GM20000 (cell line): ENCODE measurements around the gene KCNAB1.

Experiments
- DNase-seq: peaks from one replicate; pipeline ENCODE4 v3.0.0; 2012; ENCODE audit warnings: low spot score
- TF ChIP-seq, protein P1 (sequence below): IDR thresholded peaks from 2 replicates; pipeline ENCODE4 v1.5.1; 2012; ENCODE audit warnings: mild to moderate bottlenecking, control low read depth; ENCODE audit errors: extremely low read depth, missing control alignments

The KCNAB1 gene

DNA sequence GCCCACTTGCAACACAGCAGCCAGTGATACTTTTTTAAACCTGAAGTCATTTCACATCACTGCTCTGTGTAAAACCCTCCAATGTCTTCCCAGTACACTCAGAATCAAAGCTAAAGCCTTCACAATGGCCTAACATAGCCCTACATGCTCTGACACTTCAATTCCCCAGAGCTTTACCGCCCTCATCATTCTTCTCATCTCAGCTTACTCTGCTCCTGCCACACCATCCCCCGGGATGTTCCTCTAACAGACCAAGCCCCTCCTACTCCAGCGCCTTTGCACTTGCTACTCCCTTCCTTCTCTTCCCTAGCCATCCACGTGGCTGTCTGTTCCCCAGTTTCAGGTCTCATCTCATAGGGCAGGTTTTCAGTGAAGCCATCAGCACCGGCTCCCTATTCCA, 240.6 kb downstream of the KCNAB1 start:
- DNase-seq: no peak
- TF ChIP-seq, protein P1, sequence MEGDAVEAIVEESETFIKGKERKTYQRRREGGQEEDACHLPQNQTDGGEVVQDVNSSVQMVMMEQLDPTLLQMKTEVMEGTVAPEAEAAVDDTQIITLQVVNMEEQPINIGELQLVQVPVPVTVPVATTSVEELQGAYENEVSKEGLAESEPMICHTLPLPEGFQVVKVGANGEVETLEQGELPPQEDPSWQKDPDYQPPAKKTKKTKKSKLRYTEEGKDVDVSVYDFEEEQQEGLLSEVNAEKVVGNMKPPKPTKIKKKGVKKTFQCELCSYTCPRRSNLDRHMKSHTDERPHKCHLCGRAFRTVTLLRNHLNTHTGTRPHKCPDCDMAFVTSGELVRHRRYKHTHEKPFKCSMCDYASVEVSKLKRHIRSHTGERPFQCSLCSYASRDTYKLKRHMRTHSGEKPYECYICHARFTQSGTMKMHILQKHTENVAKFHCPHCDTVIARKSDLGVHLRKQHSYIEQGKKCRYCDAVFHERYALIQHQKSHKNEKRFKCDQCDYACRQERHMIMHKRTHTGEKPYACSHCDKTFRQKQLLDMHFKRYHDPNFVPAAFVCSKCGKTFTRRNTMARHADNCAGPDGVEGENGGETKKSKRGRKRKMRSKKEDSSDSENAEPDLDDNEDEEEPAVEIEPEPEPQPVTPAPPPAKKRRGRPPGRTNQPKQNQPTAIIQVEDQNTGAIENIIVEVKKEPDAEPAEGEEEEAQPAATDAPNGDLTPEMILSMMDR: no peak

DNA sequence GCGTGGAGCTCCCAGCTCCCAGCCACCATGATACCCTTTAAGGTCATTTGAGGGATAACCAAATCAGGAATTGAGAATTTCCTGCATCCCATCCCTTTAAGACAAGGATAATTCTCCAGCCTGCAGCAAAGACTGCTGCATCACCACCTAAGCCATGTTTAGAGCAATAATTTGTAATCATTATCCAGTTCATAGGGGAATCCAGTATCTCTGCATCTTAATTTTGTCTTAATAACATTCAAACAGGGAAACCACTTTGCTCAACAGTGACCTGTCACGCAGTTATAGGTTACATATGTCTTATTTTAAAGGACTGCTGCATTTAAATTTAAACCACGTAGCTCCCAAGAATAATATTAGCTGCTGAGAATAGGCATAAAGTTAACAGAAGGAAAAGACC, 246.2 kb downstream of the KCNAB1 start:
- TF ChIP-seq, protein P1: no peak
- no peak for DNase-seq

DNA sequence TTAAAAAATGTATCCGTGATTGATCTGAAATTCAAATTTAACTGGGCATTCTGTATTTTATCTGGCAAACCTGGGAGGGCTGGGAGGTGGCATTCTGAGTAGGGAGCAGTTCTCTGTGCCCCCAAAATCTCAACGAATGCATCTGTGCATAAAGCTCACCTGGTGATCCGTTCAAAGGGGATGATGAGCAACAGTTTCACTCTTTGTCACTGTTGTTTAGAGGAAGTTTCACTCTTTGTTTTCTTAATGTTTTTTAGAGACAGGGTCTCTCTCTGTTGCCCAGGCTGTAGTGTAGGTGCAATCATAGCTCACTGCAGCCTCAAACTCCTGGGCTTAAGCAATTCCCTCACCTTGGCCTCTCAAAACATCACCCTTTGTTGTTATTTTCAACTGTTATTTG, 247.8 kb downstream of the KCNAB1 start:
- peak; percentile 20 for DNase-seq
- TF ChIP-seq, protein P1: no peak

DNA sequence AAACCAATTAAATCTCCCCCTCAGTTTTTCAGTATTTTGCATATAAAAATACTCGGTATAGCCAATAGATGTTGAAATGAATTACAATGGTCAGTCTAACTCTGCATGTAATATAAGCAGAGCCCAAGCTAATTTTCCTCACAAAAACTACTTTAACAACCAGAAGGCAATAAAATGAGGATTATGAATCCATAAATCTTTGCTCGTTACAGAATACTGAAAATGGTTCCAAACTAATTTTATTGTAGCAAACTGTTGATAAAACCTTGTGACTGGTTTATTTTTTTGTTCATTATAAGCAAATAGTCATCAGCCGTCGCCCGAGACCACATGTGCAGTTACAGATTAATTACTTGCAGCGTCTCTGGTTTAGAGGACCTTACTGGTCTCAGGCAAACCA, 251.3 kb downstream of the KCNAB1 start:
- DNase-seq: no peak
- TF ChIP-seq, protein P1: no peak

DNA sequence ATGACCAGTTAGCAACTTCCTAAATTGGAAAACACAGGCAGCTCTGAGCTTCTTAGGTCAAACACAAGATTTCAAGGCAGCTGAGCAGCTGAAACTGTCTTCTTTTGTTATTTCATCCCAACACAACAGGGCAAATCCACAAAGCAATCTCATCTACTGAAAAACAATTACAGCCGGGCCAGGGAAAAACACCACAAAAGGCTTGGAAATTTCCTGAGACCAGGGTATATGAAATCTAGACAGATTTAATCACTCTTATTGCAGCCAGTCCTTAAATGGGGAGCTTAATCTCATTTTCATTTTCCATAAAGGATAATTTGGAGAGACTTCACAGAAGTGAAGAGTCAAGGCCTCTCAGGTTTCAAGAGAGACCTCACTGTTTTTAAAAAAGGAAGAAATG, 252.7 kb downstream of the KCNAB1 start:
- DNase-seq: no peak
- TF ChIP-seq, protein P1: no peak

DNA sequence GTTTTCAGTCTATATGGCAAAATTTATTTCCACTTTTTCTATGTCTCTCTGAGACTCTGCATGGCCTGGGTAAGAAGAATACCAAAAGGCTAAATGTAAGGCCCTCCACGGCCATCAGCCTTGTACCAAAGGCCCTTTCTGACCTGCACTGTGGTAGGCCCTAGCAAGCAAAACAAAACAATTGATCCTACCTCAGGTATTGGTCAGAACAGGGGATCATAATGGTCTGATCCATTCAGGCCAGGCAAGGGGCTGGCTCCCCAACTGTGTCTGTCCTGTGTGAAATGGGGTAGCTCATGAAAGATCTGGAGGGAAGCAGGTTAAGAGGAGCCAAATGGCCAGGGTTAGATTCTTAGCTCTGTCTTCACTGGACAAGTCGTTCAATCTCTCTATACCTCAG, 253.3 kb downstream of the KCNAB1 start:
- TF ChIP-seq, protein P1: no peak
- no peak for DNase-seq

DNA sequence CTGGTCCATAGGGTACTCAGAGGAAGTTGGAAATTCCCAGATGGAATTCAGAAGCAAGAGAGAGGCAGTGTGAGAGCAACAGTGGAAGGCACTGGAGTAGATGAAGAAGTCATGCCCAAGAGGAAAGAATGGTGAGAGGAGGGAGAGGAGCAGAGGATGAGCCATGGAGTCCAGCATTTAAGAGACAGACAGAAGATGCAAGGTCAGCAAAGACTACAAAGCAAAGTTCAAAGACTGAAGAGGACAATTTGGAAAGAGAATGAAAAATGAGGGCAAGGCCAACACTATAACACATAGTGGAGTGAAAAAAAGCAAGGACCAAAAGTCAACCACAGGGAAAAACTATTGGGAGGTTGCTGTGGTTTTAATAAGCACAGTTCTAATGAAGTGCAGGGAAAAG, 255.8 kb downstream of the KCNAB1 start:
- TF ChIP-seq, protein P1: no peak
- no peak for DNase-seq
